Measurements from ENCODE around the gene TERC. TPM values are rescaled to one million over a fixed set of nuclear protein-coding genes. Genes with fewer than 3 reads are reported as not detected.
"Not testable (repeated sequence)": the region's sequence is repeated elsewhere in the genome, so short reads cannot be mapped to it uniquely, and the experiment has no call there.

TERC gene
- total RNA-seq, 1 experiment from 2014 or later = 159 TPM

DNA sequence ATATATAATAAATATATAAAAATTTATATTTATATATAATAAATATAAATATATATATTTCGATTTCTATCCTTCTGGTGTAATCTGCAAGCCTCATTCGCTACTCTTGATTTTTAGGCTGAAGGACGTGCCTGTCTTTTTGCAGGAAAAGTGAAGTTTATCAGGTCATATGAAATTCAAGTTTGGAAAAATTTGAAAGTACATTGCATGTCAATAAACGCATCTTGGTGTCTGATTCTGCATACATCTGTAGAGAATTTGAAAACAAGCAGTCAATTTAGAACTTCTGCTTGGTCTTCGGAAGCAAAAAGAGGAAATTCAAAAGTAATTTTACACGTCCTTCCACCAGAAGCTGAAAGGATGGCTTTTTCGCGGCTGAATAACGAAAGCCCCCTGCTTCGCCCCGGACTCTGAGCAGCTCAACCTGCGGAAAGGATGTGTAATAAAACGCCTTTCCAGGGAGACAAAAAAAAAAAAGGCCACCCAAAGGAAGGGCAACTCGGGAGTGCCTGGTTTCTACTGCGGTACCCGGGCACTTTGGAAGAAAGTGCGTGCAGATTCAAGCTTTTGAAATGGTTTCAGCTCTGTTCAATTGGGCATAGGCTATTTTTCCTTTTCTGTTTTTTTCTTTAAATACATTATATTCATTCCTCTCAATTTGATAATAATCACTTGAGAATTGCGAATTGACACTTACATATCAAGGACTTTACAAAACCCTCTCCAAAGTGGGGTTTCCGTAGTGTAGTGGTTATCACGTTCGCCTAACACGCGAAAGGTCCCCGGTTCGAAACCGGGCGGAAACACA lies 6.8 kb upstream of the TERC start:
- DNase-seq (ENCODE audit: low read depth) = peak; percentile 74

- no peak for DNase-seq (ENCODE audit: low read depth)
Observed at GRCh38 chr3:169769287-169770181, 4.7 kb upstream of the TERC start, which contains the start of gene ACTRT3. Gene ACTRT3, minus strand, starts transcription at chr3:169769561. Its CDS starts 41 bp downstream, at chr3:169769520.

- peak; percentile 48 for DNase-seq (ENCODE audit: low read depth)
Observed at GRCh38 chr3:169764312-169764881, 463 bp downstream of the TERC start.

DNA sequence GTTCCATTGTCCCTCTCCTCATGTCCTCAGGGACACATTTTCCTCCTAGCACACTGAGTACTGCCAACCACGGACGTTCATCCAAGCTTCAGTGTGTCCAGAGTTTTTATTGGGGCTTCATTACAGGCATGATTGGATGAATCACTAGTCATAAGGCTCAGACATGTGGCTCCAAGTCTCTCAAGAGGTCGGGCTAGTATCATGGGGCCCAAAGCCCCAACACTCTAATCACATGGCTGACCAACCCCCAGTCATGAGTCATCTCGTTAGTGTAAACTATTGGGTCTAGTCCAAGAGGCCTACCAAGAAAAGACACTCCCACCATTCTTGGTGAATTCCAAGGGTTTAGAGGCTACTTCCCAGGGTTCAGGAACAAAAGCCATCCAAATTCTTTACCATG lies 4.4 kb downstream of the TERC start:
- DNase-seq (ENCODE audit: low read depth) = peak; percentile 58

DNA sequence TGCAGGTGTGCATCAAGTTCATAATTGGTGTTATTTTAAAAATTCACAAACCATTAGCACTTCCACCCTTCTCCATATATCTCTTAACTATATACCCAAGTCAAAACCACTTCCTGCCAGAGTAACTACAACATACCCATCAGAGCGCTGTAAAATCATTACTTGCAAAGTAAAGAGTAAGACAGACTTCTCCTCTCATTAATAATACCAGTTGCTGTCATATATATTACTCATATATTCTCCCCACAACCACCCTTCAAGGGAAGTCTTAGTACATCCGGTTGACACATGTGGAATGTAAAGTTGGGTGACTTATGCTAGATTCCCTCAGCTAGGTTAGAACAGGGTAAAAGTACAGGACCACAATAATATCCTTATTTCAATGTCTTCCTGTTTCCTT lies 5.6 kb downstream of the TERC start:
- peak; percentile 40 for DNase-seq (ENCODE audit: low read depth)

- no peak for DNase-seq (ENCODE audit: low read depth)
Observed at GRCh38 chr3:169758359-169758994, 6.4 kb downstream of the TERC start.

DNA sequence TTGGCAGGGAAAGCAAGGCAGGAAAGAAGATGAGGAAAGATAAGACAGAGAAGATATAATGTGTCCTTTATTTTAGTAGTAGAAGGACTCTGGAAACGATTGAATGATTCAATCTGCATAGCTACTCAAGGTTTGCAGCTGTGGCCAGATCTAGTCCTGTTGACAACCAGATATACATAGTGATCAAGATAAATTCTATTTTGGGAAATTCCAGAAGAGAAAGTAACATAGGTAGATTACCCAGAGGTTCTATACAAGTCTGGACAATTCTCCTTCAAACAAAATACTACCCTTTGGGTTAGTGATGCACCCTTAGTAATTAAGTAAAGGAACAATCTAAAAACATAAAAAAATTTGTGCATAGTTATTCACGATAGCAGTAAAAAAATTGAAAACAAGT lies 9.4 kb downstream of the TERC start:
- no peak for DNase-seq (ENCODE audit: low read depth)

DNA sequence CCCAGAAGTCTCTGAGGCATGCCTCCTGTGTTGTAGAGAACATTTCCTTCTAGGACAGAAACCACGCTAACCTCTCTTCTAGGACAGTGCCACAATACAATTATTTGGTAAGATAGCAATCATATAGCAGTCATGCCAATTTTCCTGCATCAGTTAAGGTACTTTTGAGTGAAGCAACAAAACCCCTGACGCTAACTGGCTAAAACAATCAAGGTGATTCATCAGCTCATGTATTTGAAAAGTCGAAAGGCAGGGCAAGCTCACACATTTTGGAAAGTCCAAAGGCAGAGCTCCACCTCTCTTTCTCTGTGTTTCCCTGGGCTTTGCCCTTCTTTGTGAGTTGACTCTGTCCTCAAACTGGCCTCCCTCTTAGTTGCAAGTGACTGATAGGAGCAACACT lies 10.1 kb downstream of the TERC start:
- DNase-seq (ENCODE audit: low read depth) = no peak

GRCh38 chr3:169751875-169752274 lies 13.0 kb downstream of the TERC start:
- no peak for DNase-seq (ENCODE audit: low read depth)

- no peak for DNase-seq (ENCODE audit: low read depth)
Observed at GRCh38 chr3:169750665-169751064, 14.2 kb downstream of the TERC start.

DNA sequence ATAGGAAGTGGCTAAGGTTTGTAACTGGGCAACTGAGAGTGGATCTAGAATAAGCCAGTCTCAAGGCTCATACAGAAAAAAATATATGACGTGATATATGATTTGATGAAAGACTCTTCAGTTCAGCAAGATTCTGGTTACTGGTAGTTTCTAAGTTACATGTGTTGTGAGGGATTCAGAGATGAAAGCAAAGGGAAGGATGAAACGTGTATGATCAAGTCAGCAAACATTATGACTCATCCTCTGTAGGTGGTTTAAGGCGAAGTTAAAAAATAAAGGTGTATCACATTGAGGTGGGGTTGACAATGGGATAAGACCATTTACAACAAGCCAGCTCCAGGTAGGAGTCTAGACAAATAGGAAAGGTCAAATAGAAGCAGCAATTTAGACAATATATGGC lies 16.2 kb downstream of the TERC start:
- no peak for DNase-seq (ENCODE audit: low read depth)

- DNase-seq (ENCODE audit: low read depth) = no peak
Observed at GRCh38 chr3:169746924-169747323, 17.9 kb downstream of the TERC start.

DNA sequence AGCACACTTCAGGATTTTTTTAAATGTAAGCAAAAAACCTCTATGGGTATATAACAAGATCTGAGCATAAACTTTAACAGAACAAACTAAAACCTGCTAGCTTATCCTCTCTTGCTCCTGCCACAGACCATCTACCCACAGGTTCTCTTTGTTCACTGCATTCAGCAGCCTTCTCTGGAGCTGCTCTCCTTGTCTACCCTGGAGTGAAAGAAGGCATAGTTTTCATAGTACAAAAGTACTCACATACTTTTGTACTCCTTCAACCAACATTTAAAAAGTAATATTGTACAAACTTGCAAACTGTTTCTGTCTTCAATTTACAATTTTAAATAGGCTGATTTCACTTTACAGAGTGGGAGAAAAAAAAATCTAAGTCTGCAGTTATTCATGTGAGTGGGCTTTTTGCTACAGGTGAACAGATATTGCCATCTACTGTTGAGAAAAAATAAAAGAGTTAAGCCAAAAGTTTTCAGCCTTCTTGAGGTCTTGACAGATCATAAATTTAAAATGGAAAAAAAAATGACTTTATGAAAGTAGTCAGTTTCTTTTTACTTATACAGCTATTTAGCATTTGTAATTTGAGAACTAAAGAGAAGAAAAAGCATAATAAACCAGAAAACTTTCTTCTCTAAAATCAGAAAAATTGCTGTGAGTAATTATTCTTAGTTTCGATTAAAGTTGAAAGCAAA lies 20.4 kb downstream of the TERC start:
- DNase-seq (ENCODE audit: low read depth) = no peak

DNA sequence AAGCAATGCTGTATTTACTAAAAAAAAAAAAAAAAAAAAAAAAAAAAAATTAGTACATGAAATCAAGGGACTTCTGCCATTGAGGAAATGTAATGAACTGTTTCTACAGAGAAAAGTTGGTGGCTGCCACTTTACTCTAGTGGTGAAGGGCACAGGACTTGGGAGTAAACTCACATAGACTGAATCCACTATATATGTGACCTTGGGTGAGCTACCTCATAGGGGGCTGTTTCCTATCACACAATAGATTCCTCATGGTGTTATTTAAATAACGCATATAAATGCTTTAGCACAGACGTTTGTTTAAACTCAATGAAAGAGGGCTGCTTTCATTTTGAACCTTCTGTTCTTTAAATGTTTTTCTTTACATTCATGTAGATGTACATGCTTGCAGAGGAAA lies 25.8 kb downstream of the TERC start:
- DNase-seq (ENCODE audit: low read depth) = no peak

GRCh38 chr3:169731857-169732256 lies 33.0 kb downstream of the TERC start:
- not testable (repeated sequence) for DNase-seq (ENCODE audit: low read depth)

- DNase-seq (ENCODE audit: low read depth) = no peak
Observed at GRCh38 chr3:169722724-169723123, 42.1 kb downstream of the TERC start.

DNA sequence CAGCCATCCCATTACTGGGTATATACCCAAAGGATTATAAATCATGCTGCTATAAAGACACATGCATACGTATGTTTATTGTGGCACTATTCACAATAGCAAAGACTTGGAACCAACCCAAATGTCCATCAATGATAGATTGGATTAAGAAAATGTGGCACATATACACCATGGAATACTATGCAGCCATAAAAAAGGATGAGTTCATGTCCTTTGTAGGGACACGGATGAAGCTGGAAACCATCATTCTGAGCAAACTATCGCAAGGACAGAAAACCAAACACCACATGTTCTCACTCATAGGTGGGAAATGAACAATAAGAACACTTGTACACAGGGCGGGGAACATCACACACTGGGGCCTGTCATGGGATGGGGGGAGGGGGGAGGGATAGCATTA lies 46.4 kb downstream of the TERC start:
- not testable (repeated sequence) for DNase-seq (ENCODE audit: low read depth)

All from Daoy (cell line).